WTC11 (cell line): Measurements from ENCODE around the gene SAPCD2. TPM values are rescaled to one million over a fixed set of nuclear protein-coding genes. Genes with fewer than 3 reads are reported as not detected.

Experiments
- ATAC-seq: fragments of 200-7000 bp; cut with Tn5 transposase; 2 replicates; pipeline ENCODE4 v1.10.0; 2021; ENCODE audit warnings: mild to moderate bottlenecking, moderate library complexity
- CTCF ChIA-PET: fragments of 300-600 bp; sonication (Branson Sonifier 250); formaldehyde crosslinking; loops from one replicate; lab custom pipeline; 2021; ENCODE audit warnings: antibody characterized with exemption; lab: Charles Lee
- POLR2A ChIA-PET: fragments of 350-600 bp; sonication (Branson Sonifier 250); formaldehyde crosslinking; loops from one replicate; lab custom pipeline; 2021; ENCODE audit warnings: antibody characterized with exemption; lab: Charles Lee
- DNase-seq: peaks from one replicate; pipeline ENCODE4 v3.0.0; 2021; ENCODE audit warnings: low spot score
- H3K27ac Mint-ChIP-seq: 2 replicates; pipeline ENCODE4 v1.8.0; 2021; ENCODE audit warnings: mixed read lengths
- H3K27me3 Mint-ChIP-seq: 2 replicates; pipeline ENCODE4 v1.8.0; 2021; ENCODE audit warnings: low read depth, mild to moderate bottlenecking, moderate library complexity, mixed read lengths
- H3K36me3 Mint-ChIP-seq: 2 replicates; pipeline ENCODE4 v1.8.0; 2021; ENCODE audit warnings: mixed read lengths
- H3K4me1 Mint-ChIP-seq: 2 replicates; pipeline ENCODE4 v1.8.0; 2022; ENCODE audit warnings: mixed read lengths
- H3K4me3 Mint-ChIP-seq: 2 replicates; pipeline ENCODE4 v1.8.0; 2021; ENCODE audit warnings: mild to moderate bottlenecking, moderate library complexity, mixed read lengths
- H3K9me3 Mint-ChIP-seq: 2 replicates; pipeline ENCODE4 v1.8.0; 2021; ENCODE audit warnings: mixed read lengths
- AR ChIP-seq: fragments of 250-450 bp; sonication (Bioruptor Pico); IDR thresholded peaks from 2 replicates; pipeline ENCODE4 v1.9.0; 2021; ENCODE audit warnings: mild to moderate bottlenecking
- ELF4 ChIP-seq: sonication (generic); formaldehyde crosslinking; IDR thresholded peaks from 2 replicates; pipeline ENCODE4 v1.8.1; 2022; ENCODE audit warnings: low read depth, mild to moderate bottlenecking, moderate library complexity, missing genetic modification reagents
- FOXJ3 ChIP-seq: sonication (generic); formaldehyde crosslinking; IDR thresholded peaks from 2 replicates; pipeline ENCODE4 v1.9.0; 2021; ENCODE audit warnings: missing genetic modification reagents, mild to moderate bottlenecking, borderline replicate concordance
- FOXK1 ChIP-seq: sonication (generic); formaldehyde crosslinking; IDR thresholded peaks from 2 replicates; pipeline ENCODE4 v1.8.0; 2022; ENCODE audit warnings: mild to moderate bottlenecking, moderate library complexity, missing genetic modification reagents
- FOXP4 ChIP-seq: sonication (generic); formaldehyde crosslinking; IDR thresholded peaks from 2 replicates; pipeline ENCODE4 v1.8.0; 2022; ENCODE audit warnings: mild to moderate bottlenecking, missing genetic modification reagents
- HMGA2 ChIP-seq: fragments of 250-450 bp; sonication (Bioruptor Pico); IDR thresholded peaks from 2 replicates; pipeline ENCODE4 v1.4.0; 2021; ENCODE audit warnings: mild to moderate bottlenecking, moderate library complexity
- JUN ChIP-seq: sonication (generic); formaldehyde crosslinking; IDR thresholded peaks from 2 replicates; pipeline ENCODE4 v1.8.0; 2023; ENCODE audit warnings: mild to moderate bottlenecking, missing genetic modification reagents
- OVOL2 ChIP-seq: fragments of 250-450 bp; sonication (Bioruptor Pico); IDR thresholded peaks from 2 replicates; pipeline ENCODE4 v1.9.0; 2021; ENCODE audit warnings: mild to moderate bottlenecking, borderline replicate concordance
- SMAD3 ChIP-seq: sonication (generic); formaldehyde crosslinking; IDR thresholded peaks from 2 replicates; pipeline ENCODE4 v1.8.0; 2022; ENCODE audit warnings: missing genetic modification reagents, mild to moderate bottlenecking, borderline replicate concordance
- SMAD4 ChIP-seq: sonication (generic); formaldehyde crosslinking; IDR thresholded peaks from 2 replicates; pipeline ENCODE4 v1.8.0; 2022; ENCODE audit warnings: mild to moderate bottlenecking, missing genetic modification reagents
- SOX15 ChIP-seq: fragments of 250-450 bp; sonication (Bioruptor Pico); IDR thresholded peaks from 2 replicates; pipeline ENCODE4 v1.9.0; 2021; ENCODE audit warnings: mild to moderate bottlenecking
- USF1 ChIP-seq: sonication (generic); formaldehyde crosslinking; IDR thresholded peaks from 2 replicates; pipeline ENCODE4 v1.8.0; 2022; ENCODE audit warnings: mild to moderate bottlenecking, missing genetic modification reagents
- USF2 ChIP-seq: sonication (generic); formaldehyde crosslinking; IDR thresholded peaks from 2 replicates; pipeline ENCODE4 v1.8.1; 2023; ENCODE audit warnings: mild to moderate bottlenecking, missing genetic modification reagents, moderate library complexity
- ZBTB43 ChIP-seq: sonication (generic); formaldehyde crosslinking; IDR thresholded peaks from 2 replicates; pipeline ENCODE4 v1.8.1; 2023; ENCODE audit warnings: mild to moderate bottlenecking, missing genetic modification reagents
- ZNF263 ChIP-seq: sonication (generic); formaldehyde crosslinking; IDR thresholded peaks from 2 replicates; pipeline ENCODE4 v1.8.1; 2022; ENCODE audit warnings: low read depth, mild to moderate bottlenecking, moderate library complexity, missing genetic modification reagents
- ZNF423 ChIP-seq: fragments of 250-450 bp; sonication (Bioruptor Pico); IDR thresholded peaks from 2 replicates; pipeline ENCODE4 v2.1.2; 2022; ENCODE audit warnings: mild to moderate bottlenecking, moderate library complexity
- ZSCAN18 ChIP-seq: fragments of 250-450 bp; sonication (Bioruptor Pico); IDR thresholded peaks from 2 replicates; pipeline ENCODE4 v2.1.2; 2022; ENCODE audit warnings: mild to moderate bottlenecking, moderate library complexity
- total RNA-seq: library from RNA; stranded (reverse); gene quantifications from 3 replicates; pipeline ENCODE4 v1.2.3, GENCODE V29; 2021

SAPCD2 gene
- total RNA-seq, 1 experiment from 2014 or later, result 67.0 TPM

- no peaks in the 10 kb centered on the region for H3K4me1 Mint-ChIP-seq
- peaks cover 8% of the 10 kb centered on the region for H3K9me3 Mint-ChIP-seq
- peak; percentile 21 for ATAC-seq
- peaks cover 29% of the 10 kb centered on the region for H3K27me3 Mint-ChIP-seq
- ChIA-PET CTCF (interaction anchor here (0.5 to 1.9 kb wide), 13 partner anchors 15 to 122 kb away, joined by 3 to 12 read pairs (median 7); partner anchors contain the start of genes MAN1B1, NPDC1 and RNF224), POLR2A (interaction anchor here (0.5 to 0.9 kb wide), 3 partner anchors 111 to 338 kb away, joined by 3 to 4 read pairs (median 3); no protein-coding TSS in a partner anchor)
- no peaks in the 10 kb centered on the region for H3K36me3 Mint-ChIP-seq
- H3K4me3 Mint-ChIP-seq, result peak within 1 kb of the TSS; percentile 52
- TF ChIP-seq JUN, result 0 out of 2 replicates have a peak, but pooled peaks have one; percentile 12
- TF ChIP-seq ZNF423 (CRISPR knock-in tag), result peak; percentile 47; the same call in 1 of the 2 replicates
- peak; percentile 91 for TF ChIP-seq USF2 (CRISPR knock-in tag)
- TF ChIP-seq SMAD3, result no peak
- 0 out of 2 replicates have a peak, but pooled peaks have one; percentile 16 for TF ChIP-seq SMAD4 (CRISPR knock-in tag)
- no peak for TF ChIP-seq ZBTB43 (CRISPR knock-in tag)
- TF ChIP-seq FOXJ3, result no peak
- TF ChIP-seq AR (CRISPR knock-in tag), result no peak
- TF ChIP-seq FOXP4 (CRISPR knock-in tag), result no peak
- TF ChIP-seq FOXK1 (CRISPR knock-in tag), result peak; percentile 25; the same call in 1 of the 2 replicates
- no peak for TF ChIP-seq OVOL2
- no peak for TF ChIP-seq HMGA2 (CRISPR knock-in tag)
- peak; percentile 79 for TF ChIP-seq USF1
- no peak for TF ChIP-seq ZSCAN18
- TF ChIP-seq SOX15 (CRISPR knock-in tag), result no peak
- TF ChIP-seq ELF4, result no peak
- no peak; the same call in 1 of the 2 replicates for TF ChIP-seq ZNF263 (CRISPR knock-in tag)
- no peak within 1 kb of the TSS for H3K27ac Mint-ChIP-seq
- no peak for DNase-seq
Measured at GRCh38 chr9:137114613-137115393, 44.4 kb upstream of the SAPCD2 start, which contains the start of gene DPP7. TSS of gene DPP7 (minus strand) at chr9:137114733. CDS start at chr9:137114713, 20 bp downstream.
